ENCODE results near the gene ODAD3. TPM values are rescaled to one million over a fixed set of nuclear protein-coding genes. Genes with fewer than 3 reads are reported as not detected.

Gene ODAD3
- total RNA-seq, 1 donor from 2014 or later = not detected

DNA sequence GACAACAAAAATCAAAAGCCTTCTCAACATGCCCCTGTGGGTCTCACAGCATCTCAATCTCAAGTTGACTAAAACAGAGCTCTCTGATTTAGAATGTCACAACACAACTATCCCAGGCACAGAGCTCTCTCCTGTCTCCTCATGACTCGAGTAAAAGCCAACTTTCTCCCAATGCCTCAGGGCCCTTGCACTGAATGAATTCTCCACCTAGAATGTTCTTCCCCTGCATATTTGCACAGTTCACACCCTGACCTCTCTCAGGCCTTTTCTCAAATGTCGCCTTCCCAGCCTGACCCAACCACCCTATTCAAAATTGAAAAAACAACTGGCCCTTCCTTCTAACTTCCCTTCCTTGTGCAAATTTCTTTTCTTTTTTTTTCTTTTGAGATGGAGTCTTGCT is 64.2 kb downstream of the ODAD3 start:
- Histone ChIP-seq H3K4me1 (peaks cover 0 to 6% of the 10 kb centered on the region in 2 donors), H3K36me3 (peaks cover 0 to under 1% of the 10 kb centered on the region in 2 donors), H3K27ac (no peak overlapping the region), H3K27me3 (no peaks in the 10 kb centered on the region), H3K9me3 (no peaks in the 10 kb centered on the region), H3K4me3 (no peak overlapping the region)
- TF ChIP-seq, protein P1, sequence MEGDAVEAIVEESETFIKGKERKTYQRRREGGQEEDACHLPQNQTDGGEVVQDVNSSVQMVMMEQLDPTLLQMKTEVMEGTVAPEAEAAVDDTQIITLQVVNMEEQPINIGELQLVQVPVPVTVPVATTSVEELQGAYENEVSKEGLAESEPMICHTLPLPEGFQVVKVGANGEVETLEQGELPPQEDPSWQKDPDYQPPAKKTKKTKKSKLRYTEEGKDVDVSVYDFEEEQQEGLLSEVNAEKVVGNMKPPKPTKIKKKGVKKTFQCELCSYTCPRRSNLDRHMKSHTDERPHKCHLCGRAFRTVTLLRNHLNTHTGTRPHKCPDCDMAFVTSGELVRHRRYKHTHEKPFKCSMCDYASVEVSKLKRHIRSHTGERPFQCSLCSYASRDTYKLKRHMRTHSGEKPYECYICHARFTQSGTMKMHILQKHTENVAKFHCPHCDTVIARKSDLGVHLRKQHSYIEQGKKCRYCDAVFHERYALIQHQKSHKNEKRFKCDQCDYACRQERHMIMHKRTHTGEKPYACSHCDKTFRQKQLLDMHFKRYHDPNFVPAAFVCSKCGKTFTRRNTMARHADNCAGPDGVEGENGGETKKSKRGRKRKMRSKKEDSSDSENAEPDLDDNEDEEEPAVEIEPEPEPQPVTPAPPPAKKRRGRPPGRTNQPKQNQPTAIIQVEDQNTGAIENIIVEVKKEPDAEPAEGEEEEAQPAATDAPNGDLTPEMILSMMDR (IDR thresholded peaks at IDR 0.05) = no peak
- DNase-seq (ENCODE audit: low spot score in 2 of 2) = no peak
- intact Hi-C loops (cut with DNase I) = no loop called here

Other genes with a start within 250 kb of the ODAD3 start
- 572 TPM for gene KANK2, start 237.6 kb downstream of the ODAD3 start, total RNA-seq
- gene ANGPTL8, start 195.5 kb downstream of the ODAD3 start, total RNA-seq = not detected
- 140 TPM for gene DOCK6, start 172.6 kb downstream of the ODAD3 start, total RNA-seq
- not detected for gene TSPAN16, start 139.0 kb downstream of the ODAD3 start, total RNA-seq
- 33.6 TPM for gene RAB3D, start 95.5 kb downstream of the ODAD3 start, total RNA-seq
- 225 TPM for gene TMEM205, start 88.9 kb downstream of the ODAD3 start, total RNA-seq
- 79.0 TPM for gene CCDC159, start 88.6 kb downstream of the ODAD3 start, total RNA-seq
- 61.4 TPM for gene PLPPR2, start 79.7 kb downstream of the ODAD3 start, total RNA-seq
- gene SWSAP1, start 60.5 kb downstream of the ODAD3 start, total RNA-seq = 4.5 TPM
- 0.21 TPM for gene EPOR, start 50.8 kb downstream of the ODAD3 start, total RNA-seq
- 63.2 TPM for gene RGL3, start 15.8 kb downstream of the ODAD3 start, total RNA-seq
- gene PRKCSH, start 514 bp upstream of the ODAD3 start, total RNA-seq = 208 TPM
- gene ELAVL3, start 45.9 kb upstream of the ODAD3 start, total RNA-seq = not detected
- gene ZNF653, start 70.7 kb upstream of the ODAD3 start, total RNA-seq = 7.6 TPM
- 27.5 TPM for gene ECSIT, start 94.0 kb upstream of the ODAD3 start, total RNA-seq
- 477 TPM for gene CNN1, start 103.7 kb upstream of the ODAD3 start, total RNA-seq
- 28.9 TPM for gene ELOF1, start 124.1 kb upstream of the ODAD3 start, total RNA-seq
- gene ACP5, start 142.5 kb upstream of the ODAD3 start, total RNA-seq = not detected
- 7.6 TPM for gene ZNF627, start 162.4 kb upstream of the ODAD3 start, total RNA-seq

Data from ascending aorta (tissue), 2 donors.